Superior temporal gyrus (tissue), 1 donor: ENCODE measurements around the gene LTBP2.

ENCODE experiments used
- DNase-seq: peaks from one replicate; pipeline ENCODE4 v3.0.0-alpha.2; 2016; ENCODE audit errors: extremely low spot score

LTBP2 gene

GRCh38 chr14:74526854-74527585 lies 85.0 kb downstream of the LTBP2 start:
- no peak for DNase-seq

- DNase-seq: no peak
These were observed 86.6 kb downstream of the LTBP2 start for GRCh38 chr14:74525361-74525851.

- no peak for DNase-seq
These were observed 87.3 kb downstream of the LTBP2 start for GRCh38 chr14:74524812-74525135.

- no peak for DNase-seq
These were observed 87.8 kb downstream of the LTBP2 start for GRCh38 chr14:74524076-74524811.

GRCh38 chr14:74522740-74523139 lies 89.3 kb downstream of the LTBP2 start:
- no peak for DNase-seq

GRCh38 chr14:74521756-74522155 lies 90.3 kb downstream of the LTBP2 start:
- no peak for DNase-seq

GRCh38 chr14:74519316-74520074 lies 92.5 kb downstream of the LTBP2 start:
- DNase-seq: no peak

- DNase-seq: no peak
These were observed 93.8 kb downstream of the LTBP2 start for GRCh38 chr14:74518221-74518620.

- no peak for DNase-seq
These were observed 94.3 kb downstream of the LTBP2 start for GRCh38 chr14:74517731-74518130.

- DNase-seq: no peak
These were observed 95.4 kb downstream of the LTBP2 start for GRCh38 chr14:74516451-74517160.

- no peak for DNase-seq
These were observed 96.1 kb downstream of the LTBP2 start for GRCh38 chr14:74515891-74516412.

GRCh38 chr14:74514471-74514941 lies 97.5 kb downstream of the LTBP2 start:
- DNase-seq: no peak

- DNase-seq: no peak
These were observed 99.8 kb downstream of the LTBP2 start for GRCh38 chr14:74511966-74512830.

GRCh38 chr14:74510959-74511409 lies 101.1 kb downstream of the LTBP2 start:
- no peak for DNase-seq

GRCh38 chr14:74510223-74510931 lies 101.7 kb downstream of the LTBP2 start:
- no peak for DNase-seq

- DNase-seq: no peak
These were observed 102.3 kb downstream of the LTBP2 start for GRCh38 chr14:74509587-74510222.

GRCh38 chr14:74508844-74509428 lies 103.1 kb downstream of the LTBP2 start:
- no peak for DNase-seq

- no peak for DNase-seq
These were observed 103.7 kb downstream of the LTBP2 start for GRCh38 chr14:74508292-74508731.

- DNase-seq: no peak
These were observed 104.2 kb downstream of the LTBP2 start for GRCh38 chr14:74507840-74508239.
